Measurements from ENCODE around the gene IL7R.

The IL7R gene

DNA sequence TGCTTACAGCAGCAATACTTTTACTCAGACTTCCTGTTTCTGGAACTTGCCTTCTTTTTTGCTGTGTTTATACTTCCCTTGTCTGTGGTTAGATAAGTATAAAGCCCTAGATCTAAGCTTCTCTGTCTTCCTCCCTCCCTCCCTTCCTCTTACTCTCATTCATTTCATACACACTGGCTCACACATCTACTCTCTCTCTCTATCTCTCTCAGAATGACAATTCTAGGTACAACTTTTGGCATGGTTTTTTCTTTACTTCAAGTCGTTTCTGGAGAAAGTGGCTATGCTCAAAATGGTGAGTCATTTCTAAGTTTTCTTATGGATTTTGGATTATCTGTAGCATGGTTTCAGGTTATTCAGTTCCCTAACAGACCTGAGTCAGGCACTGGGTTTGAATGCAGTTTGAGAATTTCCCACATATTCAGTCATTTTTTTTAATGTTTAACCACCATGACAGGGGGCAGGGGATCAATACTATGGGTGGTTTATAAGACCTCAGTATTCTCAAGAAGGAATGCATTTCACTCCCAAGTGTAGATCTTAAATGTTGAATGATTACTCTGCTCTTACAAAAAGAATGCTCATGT is at the start of gene IL7R:
Gene IL7R, plus strand, starts transcription at position 127 of the 587 bp plus-strand sequence. Its CDS starts 87 bp downstream, at position 214.
- no peak for DNase-seq (ENCODE audit: low read depth)

DNA sequence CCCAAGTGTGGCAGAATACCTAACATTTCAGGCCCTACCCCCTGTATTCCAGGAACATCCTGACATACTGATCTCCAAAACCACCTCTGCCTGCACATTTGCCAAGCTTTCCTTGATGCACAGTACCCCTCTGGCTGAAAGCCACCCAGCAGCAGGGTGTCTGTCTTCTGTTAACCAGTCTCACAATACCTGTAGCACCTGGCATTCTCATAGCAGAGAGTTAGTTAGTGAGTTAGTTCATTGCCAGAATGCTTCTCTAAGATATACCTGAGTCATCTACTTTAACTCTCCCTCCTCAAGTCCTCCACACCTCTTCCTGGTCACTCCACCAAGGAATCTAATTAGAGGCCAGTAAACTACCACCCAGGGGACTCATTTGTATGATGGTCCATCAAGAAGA is 46.1 kb upstream of the IL7R start:
- no peak for DNase-seq (ENCODE audit: low read depth)

GRCh38 chr5:35811108-35811741 is 45.5 kb upstream of the IL7R start:
- DNase-seq (ENCODE audit: low read depth): no peak

DNA sequence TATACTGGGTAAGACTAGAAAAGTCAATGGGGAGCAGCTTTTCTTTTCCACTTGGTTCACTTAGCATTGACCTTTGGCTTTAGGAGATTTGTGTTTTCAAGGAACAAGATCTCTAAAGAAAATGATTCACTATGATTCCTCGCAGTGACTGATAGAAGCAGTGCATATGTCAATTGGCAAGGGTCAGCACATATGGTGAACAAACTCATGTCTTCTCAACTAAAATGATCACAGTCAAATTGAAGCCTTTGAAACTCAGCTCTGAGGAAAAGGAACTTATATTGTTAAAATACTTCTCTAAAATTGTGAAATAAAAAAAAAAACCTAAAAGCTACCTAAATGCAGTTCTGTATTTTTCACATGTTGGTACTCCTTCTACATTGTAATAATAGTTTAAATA is 43.2 kb upstream of the IL7R start:
- no peak for DNase-seq (ENCODE audit: low read depth)

DNA sequence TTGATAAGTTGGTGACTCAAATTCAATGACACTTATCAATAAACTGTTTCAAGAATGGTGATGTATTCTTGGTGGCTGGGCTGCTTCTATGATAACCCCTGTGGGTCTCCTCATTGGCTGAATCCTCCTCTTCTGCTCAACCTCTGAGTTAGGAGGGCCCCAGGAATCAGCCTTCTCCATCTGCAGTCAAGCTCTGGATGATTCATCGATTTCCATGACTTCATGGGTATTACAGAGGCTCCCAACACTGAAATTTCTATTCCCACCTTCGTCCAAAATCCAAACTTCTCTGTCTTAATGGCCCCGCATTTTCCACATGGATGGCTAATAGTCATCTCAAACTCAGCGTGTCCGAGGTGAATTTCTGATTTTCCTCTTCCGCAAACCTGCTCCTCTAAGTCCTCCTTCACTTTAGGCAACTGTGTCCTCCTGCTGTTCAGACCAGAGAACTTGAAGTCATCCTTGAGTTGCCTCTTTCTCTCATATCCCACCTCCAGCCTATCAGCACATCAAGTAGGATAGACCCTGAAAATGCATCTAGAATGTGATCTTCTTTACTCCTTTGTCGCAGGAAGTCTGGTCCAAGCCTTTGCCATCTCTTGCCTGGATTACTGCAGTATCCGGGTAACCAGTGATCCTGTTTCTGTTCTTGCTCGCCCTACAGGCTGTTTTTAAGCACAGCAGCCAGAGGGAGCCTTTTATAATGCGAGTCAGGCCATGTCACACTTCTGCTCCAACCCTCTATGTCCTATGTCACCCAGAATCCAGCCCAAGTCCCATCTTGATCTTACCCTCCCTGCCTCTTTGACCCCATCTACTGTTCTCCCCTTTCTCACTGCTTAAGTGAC is 41.4 kb upstream of the IL7R start:
- DNase-seq (ENCODE audit: low read depth): no peak

DNA sequence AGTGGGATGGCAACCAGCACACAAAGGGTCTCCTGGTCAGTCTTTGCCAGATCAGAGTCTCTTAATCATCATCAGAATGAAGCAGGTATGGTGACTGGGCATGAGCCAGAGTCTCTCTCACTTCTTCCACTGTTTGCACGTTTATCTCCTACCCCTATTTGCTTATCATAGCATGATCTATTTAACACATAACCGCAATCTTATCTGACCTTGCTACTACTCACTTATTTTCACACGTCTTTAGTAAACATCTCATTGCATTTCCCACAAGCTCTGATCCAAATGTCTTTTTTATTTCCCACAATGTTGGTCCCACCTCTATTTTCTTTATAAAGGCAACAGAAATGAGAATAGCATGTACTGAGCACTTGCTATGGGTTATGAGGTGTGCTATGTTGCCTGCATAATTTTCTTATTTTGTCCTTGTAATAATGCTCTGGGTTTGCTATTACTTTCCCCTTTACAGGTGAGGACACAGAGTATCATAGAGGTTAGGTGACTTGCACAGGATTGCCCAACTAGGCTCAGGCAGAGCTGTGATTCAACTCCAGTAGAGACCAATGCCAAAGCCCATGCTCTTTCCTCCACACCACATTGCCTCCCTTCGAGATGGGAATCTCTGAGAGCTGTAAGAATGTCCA is 39.7 kb upstream of the IL7R start:
- no peak for DNase-seq (ENCODE audit: low read depth)

DNA sequence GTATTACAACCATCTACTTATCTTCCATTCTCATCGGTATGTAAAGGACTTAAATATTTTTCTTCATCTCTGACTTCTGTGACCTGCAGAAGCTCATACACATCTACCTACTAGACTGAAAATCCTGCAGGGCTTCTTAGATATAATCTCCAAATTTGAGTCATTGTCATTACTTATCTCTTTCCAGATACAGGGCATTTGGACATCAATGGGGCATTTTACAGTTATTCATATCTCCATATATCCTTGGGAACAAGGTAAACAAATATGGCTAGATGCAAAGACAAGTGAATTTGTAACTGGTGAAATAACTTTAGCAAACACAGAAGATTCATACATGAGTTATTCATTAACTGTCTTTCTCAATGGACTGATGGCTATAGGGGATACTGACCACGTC is 37.7 kb upstream of the IL7R start:
- no peak for DNase-seq (ENCODE audit: low read depth)

- DNase-seq (ENCODE audit: low read depth): no peak
Measured at GRCh38 chr5:35819668-35820067, 37.0 kb upstream of the IL7R start.

- DNase-seq (ENCODE audit: low read depth): no peak
Measured at GRCh38 chr5:35820735-35821134, 36.0 kb upstream of the IL7R start.

DNA sequence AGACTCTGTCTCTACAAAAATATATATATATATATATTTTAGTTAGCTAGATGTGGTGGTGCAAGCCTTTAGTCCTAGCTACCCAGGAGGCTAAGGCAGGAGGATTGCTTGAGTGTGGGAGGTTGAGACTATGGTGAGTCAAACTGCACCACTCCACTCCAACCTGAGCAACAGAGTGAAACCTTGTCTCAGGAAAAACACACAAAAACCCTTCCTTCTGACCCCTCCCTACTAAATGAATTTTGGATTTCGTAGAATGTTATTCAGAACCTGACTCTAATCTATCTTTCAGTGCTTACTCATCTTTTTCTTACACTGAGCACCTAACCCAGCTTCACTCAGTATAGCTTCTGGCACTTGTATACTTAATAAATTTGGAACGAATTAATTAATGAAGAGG is 35.2 kb upstream of the IL7R start:
- no peak for DNase-seq (ENCODE audit: low read depth)

DNA sequence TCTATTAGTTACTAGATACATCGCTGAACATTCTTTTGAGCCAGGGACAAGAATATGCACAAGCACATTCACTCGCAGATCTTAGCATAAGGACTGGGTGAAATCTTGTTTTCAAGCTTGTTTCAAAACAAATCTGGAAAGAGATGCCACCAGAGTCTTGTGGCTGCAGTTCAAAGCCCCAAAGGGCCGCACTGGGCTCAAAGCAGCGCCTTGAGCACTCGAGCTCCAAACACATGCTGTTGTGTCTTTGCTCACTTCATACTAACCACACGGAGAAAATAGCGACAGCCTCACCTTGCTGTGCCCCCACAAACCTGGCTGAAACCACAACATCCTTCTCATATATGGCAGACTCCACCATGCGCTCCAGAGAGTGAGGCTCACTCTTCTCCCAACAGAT is 34.2 kb upstream of the IL7R start:
- no peak for DNase-seq (ENCODE audit: low read depth)

DNA sequence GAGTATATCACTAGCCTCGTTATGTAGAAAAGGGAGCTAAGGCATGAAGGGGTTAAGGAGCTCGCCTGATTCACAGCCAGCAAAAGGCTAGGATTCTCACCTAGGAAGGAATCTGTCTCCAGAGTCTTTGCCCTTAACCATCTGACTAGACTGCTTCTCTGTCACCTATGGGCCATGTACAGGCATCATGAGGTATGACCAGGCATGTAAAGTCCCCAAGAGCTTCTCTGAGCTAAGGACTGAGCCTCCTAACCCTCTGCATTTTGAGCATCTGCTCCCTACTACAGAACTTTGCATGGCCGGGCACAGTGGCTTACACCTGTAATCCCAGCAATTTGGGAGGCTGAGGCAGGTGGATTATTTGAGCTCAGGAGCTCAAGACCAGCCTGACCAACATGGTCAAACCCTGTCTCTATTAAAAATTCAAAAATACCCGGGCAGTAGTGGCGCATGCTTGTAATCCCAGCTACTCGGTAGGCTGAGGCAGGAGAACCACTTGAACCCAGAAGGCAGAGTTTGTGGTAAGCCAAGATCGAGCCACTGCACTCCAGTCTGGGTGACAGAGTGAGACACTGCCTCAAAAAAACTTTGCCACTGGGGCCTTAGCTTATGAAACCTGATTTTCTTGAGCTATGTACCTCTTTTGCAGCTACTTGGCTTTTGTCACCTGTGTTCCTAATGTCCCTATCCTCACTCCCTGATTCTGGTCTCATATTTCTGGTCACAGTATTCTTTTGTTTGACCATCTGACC is 33.2 kb upstream of the IL7R start:
- DNase-seq (ENCODE audit: low read depth): no peak

DNA sequence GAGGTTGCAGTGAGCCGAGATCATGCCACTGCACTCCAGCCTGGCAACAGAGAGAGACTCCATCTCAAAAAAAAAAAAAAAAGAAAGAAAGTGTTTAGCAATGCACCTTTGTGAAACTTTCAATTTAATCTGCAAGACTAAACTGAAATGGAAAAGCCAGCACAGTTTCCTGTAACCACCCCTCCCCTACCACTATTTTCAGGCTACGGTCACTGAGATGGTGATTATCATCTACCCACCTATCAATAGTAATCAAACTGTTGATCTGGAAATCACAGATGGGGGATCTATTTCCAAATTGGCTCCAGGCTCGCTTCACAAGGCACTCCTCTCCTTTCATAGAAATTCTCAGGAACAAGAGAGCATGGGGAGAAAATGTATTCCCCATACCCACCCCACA is 30.6 kb upstream of the IL7R start:
- DNase-seq (ENCODE audit: low read depth): no peak

DNA sequence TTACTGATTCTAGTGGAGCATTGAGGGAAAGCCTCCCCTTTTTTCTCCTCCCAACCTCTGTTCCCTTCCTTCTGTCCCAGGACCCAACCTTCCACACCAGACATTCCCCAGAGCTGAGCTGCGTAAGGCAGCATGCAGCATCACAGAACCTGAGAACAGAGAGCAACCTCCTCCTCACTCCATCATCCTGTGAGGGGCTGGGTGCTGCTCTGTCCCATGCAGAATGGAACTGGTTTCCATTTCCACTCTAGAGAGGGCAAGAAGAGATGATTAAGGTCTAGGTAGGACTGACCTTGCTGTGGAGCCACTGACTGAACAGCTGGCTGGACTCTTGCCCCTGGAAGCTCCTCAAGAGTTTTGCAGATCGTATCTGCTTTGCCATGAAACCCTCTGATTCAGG is 30.1 kb upstream of the IL7R start:
- DNase-seq (ENCODE audit: low read depth): no peak

GRCh38 chr5:35828082-35828598 is 28.6 kb upstream of the IL7R start:
- DNase-seq (ENCODE audit: low read depth): no peak

GRCh38 chr5:35830587-35830986 is 26.1 kb upstream of the IL7R start:
- no peak for DNase-seq (ENCODE audit: low read depth)

DNA sequence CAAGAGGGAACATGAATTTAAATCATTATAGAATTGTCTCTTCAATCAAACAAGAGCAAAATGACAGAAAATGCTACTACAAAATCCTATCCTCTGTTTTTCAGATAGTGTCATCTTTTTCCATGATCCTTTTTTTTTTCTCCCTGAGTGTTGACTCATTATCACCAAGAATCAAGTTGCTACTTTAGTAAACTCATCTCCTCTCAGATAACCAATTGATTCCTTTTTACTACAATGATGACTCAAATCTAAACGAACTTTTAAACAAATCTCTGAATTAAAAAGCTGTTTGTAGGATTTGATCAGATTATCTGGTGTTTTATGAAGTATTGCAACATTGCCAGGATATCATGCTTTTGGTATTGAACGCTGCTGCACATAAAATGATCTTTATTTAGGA is 23.9 kb upstream of the IL7R start:
- no peak for DNase-seq (ENCODE audit: low read depth)

DNA sequence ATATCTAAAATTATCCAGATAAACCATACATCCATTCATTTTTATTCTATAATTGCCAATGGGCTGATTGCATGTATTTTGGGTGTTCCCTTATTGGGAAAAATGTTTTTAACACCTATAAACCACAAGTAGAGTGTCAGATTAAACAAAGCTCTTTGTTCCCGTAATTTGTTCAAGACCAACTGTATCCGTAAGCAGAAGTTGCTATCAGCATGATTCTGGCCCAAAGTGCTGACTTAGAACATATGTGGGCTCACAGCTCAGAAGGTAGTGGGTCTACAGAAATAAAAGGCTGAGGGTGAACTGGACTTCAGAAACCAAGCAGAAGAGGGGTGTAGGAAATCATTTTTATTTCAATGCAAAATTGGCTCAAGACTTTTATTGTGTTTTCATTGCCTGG is 23.5 kb upstream of the IL7R start:
- no peak for DNase-seq (ENCODE audit: low read depth)

- no peak for DNase-seq (ENCODE audit: low read depth)
Measured at GRCh38 chr5:35835796-35836742, 20.6 kb upstream of the IL7R start.

DNA sequence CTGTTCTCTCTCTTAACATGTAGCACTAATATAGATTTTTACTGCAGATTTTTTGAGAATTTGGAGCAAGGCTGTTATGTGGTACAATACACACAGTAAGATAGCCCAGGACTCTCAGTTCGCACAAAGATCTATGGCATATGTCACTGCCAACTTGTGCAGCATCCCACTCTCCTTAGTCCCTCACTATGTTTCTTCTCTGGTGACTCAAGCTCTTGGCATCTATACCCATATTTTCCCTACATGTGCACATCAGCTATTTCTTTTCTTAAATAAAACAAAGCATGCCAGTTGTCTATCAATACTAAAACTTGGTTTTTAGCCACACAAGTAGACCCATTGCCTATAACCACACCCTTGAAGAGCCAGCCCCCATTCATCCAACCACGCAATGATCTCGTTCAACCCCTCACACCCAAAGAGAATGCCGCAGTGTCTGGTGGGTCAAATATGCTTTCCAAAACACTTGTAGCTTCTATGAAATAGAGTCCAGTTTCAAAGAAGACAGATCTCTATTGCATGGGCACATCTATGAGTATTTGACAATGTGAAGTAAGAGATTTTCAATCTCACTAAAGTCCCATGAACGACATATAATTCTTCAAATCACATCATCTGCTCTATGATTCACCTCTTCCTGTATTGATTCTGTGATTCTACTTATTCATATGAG is 18.2 kb upstream of the IL7R start:
- no peak for DNase-seq (ENCODE audit: low read depth)

Data from stimulated activated CD8-positive, alpha-beta memory T cell treated with anti-CD3 and anti-CD28 coated beads, Interleukin-15, amount 100 ng/mL, for 1 hour (primary cell).